Hepatocyte (in vitro differentiated cells): Measurements from ENCODE around the gene BAG3.

Experiments used
- EZH2 ChIP-seq: fragments of 200-600 bp; sonication (generic); IDR thresholded peaks from 2 replicates; pipeline ENCODE4 v1.6.1; 2016; ENCODE audit warnings: antibody characterized with exemption, mild to moderate bottlenecking, borderline replicate concordance
- EZH2phosphoT487 ChIP-seq: fragments of 200-600 bp; sonication (generic); IDR thresholded peaks from one replicate; pipeline ENCODE4 v1.6.1; 2018; ENCODE audit warnings: antibody characterized with exemption, mild to moderate bottlenecking, low read depth, moderate library complexity; ENCODE audit not compliant: unreplicated experiment, severe bottlenecking
- TF ChIP-seq, protein P1 (sequence below): fragments of 200-600 bp; sonication (generic); IDR thresholded peaks from 2 replicates; pipeline ENCODE4 v1.5.1; 2016; ENCODE audit warnings: antibody characterized with exemption, mild to moderate bottlenecking; ENCODE audit not compliant: poor library complexity

- TF ChIP-seq, protein P1, sequence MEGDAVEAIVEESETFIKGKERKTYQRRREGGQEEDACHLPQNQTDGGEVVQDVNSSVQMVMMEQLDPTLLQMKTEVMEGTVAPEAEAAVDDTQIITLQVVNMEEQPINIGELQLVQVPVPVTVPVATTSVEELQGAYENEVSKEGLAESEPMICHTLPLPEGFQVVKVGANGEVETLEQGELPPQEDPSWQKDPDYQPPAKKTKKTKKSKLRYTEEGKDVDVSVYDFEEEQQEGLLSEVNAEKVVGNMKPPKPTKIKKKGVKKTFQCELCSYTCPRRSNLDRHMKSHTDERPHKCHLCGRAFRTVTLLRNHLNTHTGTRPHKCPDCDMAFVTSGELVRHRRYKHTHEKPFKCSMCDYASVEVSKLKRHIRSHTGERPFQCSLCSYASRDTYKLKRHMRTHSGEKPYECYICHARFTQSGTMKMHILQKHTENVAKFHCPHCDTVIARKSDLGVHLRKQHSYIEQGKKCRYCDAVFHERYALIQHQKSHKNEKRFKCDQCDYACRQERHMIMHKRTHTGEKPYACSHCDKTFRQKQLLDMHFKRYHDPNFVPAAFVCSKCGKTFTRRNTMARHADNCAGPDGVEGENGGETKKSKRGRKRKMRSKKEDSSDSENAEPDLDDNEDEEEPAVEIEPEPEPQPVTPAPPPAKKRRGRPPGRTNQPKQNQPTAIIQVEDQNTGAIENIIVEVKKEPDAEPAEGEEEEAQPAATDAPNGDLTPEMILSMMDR = peak; percentile 71
- no peak for TF ChIP-seq EZH2
- TF ChIP-seq EZH2phosphoT487 = no peak
These were observed 42.6 kb upstream of the BAG3 start for GRCh38 chr10:119608316-119609155.
